Measurements from ENCODE around the gene CNOT6. TPM values are rescaled to one million over a fixed set of nuclear protein-coding genes. Genes with fewer than 3 reads are reported as not detected.

Gene CNOT6
- total RNA-seq, 1 experiment from 2014 or later: 59.1 TPM

DNA sequence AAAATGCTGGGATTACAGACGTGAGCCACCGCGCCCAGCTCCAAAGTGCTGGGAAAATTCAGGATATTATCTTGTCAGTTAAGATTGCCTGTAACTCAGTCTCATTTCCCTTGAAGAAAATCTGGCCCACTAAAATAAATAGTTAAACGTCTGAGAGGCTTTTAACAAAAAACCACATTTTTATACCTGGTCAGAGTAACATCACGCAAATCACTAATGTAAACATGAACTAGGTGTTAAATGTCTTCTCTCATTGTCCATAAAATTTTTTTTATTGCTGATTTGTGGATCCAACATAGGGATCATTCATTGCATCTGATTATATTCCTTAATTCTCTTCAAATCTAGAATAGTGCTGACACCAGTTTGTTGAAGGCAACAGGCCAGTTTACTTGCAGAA, 22.3 kb downstream of the CNOT6 start:
- intact Hi-C loops (cut with micrococcal nuclease): no loop called here

GRCh38 chr5:180519098-180519497, 24.9 kb downstream of the CNOT6 start:
- DNase-seq (ENCODE audit: low read depth, low spot score) (no peak), ATAC-seq (no peak)
- no peaks in the 10 kb centered on the region for H3K36me3 ChIP-seq (ENCODE audit: control insufficient read depth in 1 of 2, insufficient read depth in 2 of 2, low read length in 2 of 2)
- ChIA-PET RAD21 (ENCODE audit: low non-redundant PET in 1 of 2, low total read pairs in 2 of 2, uncharacterized antibody in 2 of 2, unreplicated experiment in 2 of 2) (no interaction called here), POLR2A (no interaction called here), CTCF (no interaction called here)
- H3K4me1 ChIP-seq (ENCODE audit: control insufficient read depth in 1 of 2, insufficient read depth in 2 of 2, low read length in 2 of 2): no peaks in the 10 kb centered on the region
- H3K9me3 ChIP-seq (ENCODE audit: control insufficient read depth in 1 of 2, insufficient read depth in 1 of 2, low read depth in 1 of 2, low read length in 2 of 2): no peaks in the 10 kb centered on the region
- H3K27ac ChIP-seq (ENCODE audit: low read depth, low read length): no peak overlapping the region
- intact Hi-C loops (cut with micrococcal nuclease): no loop called here
- H3K4me3 ChIP-seq (replicated peaks in 1 of 2; ENCODE audit: low read depth in 1 of 2, low read length in 2 of 2): no peak overlapping the region
- peaks cover 1% of the 10 kb centered on the region; the same call in 1 of the 2 replicates for H4K20me1 ChIP-seq (ENCODE audit: insufficient read depth)
- TF ChIP-seq EGR1 (IDR thresholded peaks at IDR 0.05; ENCODE audit: low read depth) (no peak), POLR2AphosphoS5 (IDR thresholded peaks at IDR 0.05; ENCODE audit: low read depth, low read length) (no peak)
- H3K9me2 ChIP-seq (ENCODE audit: insufficient read depth): no peaks in the 10 kb centered on the region
- peaks cover 99% of the 10 kb centered on the region for H3K79me2 ChIP-seq (ENCODE audit: insufficient read depth, low read length)
- H3K27me3 ChIP-seq (ENCODE audit: insufficient read depth, low read length): no peaks in the 10 kb centered on the region
- H3K4me2 ChIP-seq (ENCODE audit: low read length): no peak overlapping the region
- H3K9ac ChIP-seq (ENCODE audit: low read length): no peak overlapping the region
- no TSS peak for BruUV-seq (replicated peaks)
- no peak overlapping the region for H2AFZ ChIP-seq (ENCODE audit: low read depth, low read length, poor library complexity, severe bottlenecking)

More for the DNA sequence above, 22.3 kb downstream of the CNOT6 start:
- H4K20me1 ChIP-seq (ENCODE audit: insufficient read depth): no peaks in the 10 kb centered on the region
- H3K27ac ChIP-seq (ENCODE audit: low read depth, low read length): no peak overlapping the region
- no peaks in the 10 kb centered on the region for H3K9me2 ChIP-seq (ENCODE audit: insufficient read depth)
- TF ChIP-seq RAD21 (IDR thresholded peaks at IDR 0.05; ENCODE audit: low read depth): no peak
- H3K27me3 ChIP-seq (ENCODE audit: insufficient read depth, low read length): no peaks in the 10 kb centered on the region
- ChIA-PET RAD21 (ENCODE audit: low non-redundant PET in 1 of 2, low total read pairs in 2 of 2, uncharacterized antibody in 2 of 2, unreplicated experiment in 2 of 2) (interaction anchor here in 1 of 2 experiments (0.7 kb wide), 1 partner anchor 648 kb away, joined by 4 read pairs; no protein-coding TSS in a partner anchor), CTCF (no interaction called here), POLR2A (no interaction called here)
- H3K4me2 ChIP-seq (ENCODE audit: low read length): no peak overlapping the region
- peaks cover 84% of the 10 kb centered on the region for H3K79me2 ChIP-seq (ENCODE audit: insufficient read depth, low read length)
- H3K4me1 ChIP-seq (ENCODE audit: control insufficient read depth in 1 of 2, insufficient read depth in 2 of 2, low read length in 2 of 2): no peaks in the 10 kb centered on the region
- no TSS peak for BruUV-seq (replicated peaks)
- H3K36me3 ChIP-seq (ENCODE audit: control insufficient read depth in 1 of 2, insufficient read depth in 2 of 2, low read length in 2 of 2): no peaks in the 10 kb centered on the region
- no peak overlapping the region for H2AFZ ChIP-seq (ENCODE audit: low read depth, low read length, poor library complexity, severe bottlenecking)
- no peak overlapping the region for H3K4me3 ChIP-seq (replicated peaks in 1 of 2; ENCODE audit: low read depth in 1 of 2, low read length in 2 of 2)
- DNase-seq (ENCODE audit: low read depth, low spot score) (no peak), ATAC-seq (no peak)
- H3K9ac ChIP-seq (ENCODE audit: low read length): no peak overlapping the region
- H3K9me3 ChIP-seq (ENCODE audit: control insufficient read depth in 1 of 2, insufficient read depth in 1 of 2, low read depth in 1 of 2, low read length in 2 of 2): no peaks in the 10 kb centered on the region

GRCh38 chr5:180521101-180521500, 26.9 kb downstream of the CNOT6 start:
- no peaks in the 10 kb centered on the region for H3K27me3 ChIP-seq (ENCODE audit: insufficient read depth, low read length)
- H2AFZ ChIP-seq (ENCODE audit: low read depth, low read length, poor library complexity, severe bottlenecking): no peak overlapping the region
- intact Hi-C loops (cut with micrococcal nuclease): no loop called here
- H3K9ac ChIP-seq (ENCODE audit: low read length): no peak overlapping the region
- H3K4me1 ChIP-seq (ENCODE audit: control insufficient read depth in 1 of 2, insufficient read depth in 2 of 2, low read length in 2 of 2): no peaks in the 10 kb centered on the region
- H3K36me3 ChIP-seq (ENCODE audit: control insufficient read depth in 1 of 2, insufficient read depth in 2 of 2, low read length in 2 of 2): no peaks in the 10 kb centered on the region
- POLR2A ChIA-PET: no interaction called here
- H3K4me2 ChIP-seq (ENCODE audit: low read length): no peak overlapping the region
- RAD21 ChIA-PET (ENCODE audit: low non-redundant PET in 1 of 2, low total read pairs in 2 of 2, uncharacterized antibody in 2 of 2, unreplicated experiment in 2 of 2): no interaction called here
- no TSS peak for BruUV-seq (replicated peaks)
- H3K4me3 ChIP-seq (replicated peaks in 1 of 2; ENCODE audit: low read depth in 1 of 2, low read length in 2 of 2): no peak overlapping the region
- H3K27ac ChIP-seq (ENCODE audit: low read depth, low read length): no peak overlapping the region
- H4K20me1 ChIP-seq (ENCODE audit: insufficient read depth): peaks cover 9% of the 10 kb centered on the region; the same call in 1 of the 2 replicates
- H3K9me3 ChIP-seq (ENCODE audit: control insufficient read depth in 1 of 2, insufficient read depth in 1 of 2, low read depth in 1 of 2, low read length in 2 of 2): no peaks in the 10 kb centered on the region
- TF ChIP-seq FOSL1 (IDR thresholded peaks at IDR 0.05; ENCODE audit: low read depth) (no peak), ZNF274 (IDR thresholded peaks at IDR 0.05; ENCODE audit: low read depth, low read length) (no peak), YY1 (IDR thresholded peaks at IDR 0.05; ENCODE audit: extremely low read depth, insufficient replicate concordance, low read depth, low read length) (no peak), ATF3 (IDR thresholded peaks at IDR 0.05) (no peak), EGR1 (IDR thresholded peaks at IDR 0.05; ENCODE audit: low read depth) (no peak), POLR2A (IDR thresholded peaks at IDR 0.05; ENCODE audit: borderline replicate concordance, extremely low read depth, insufficient read depth, insufficient read length) (no peak), SRF (IDR thresholded peaks at IDR 0.05; ENCODE audit: low read depth) (no peak)
- TF ChIP-seq, protein P1, sequence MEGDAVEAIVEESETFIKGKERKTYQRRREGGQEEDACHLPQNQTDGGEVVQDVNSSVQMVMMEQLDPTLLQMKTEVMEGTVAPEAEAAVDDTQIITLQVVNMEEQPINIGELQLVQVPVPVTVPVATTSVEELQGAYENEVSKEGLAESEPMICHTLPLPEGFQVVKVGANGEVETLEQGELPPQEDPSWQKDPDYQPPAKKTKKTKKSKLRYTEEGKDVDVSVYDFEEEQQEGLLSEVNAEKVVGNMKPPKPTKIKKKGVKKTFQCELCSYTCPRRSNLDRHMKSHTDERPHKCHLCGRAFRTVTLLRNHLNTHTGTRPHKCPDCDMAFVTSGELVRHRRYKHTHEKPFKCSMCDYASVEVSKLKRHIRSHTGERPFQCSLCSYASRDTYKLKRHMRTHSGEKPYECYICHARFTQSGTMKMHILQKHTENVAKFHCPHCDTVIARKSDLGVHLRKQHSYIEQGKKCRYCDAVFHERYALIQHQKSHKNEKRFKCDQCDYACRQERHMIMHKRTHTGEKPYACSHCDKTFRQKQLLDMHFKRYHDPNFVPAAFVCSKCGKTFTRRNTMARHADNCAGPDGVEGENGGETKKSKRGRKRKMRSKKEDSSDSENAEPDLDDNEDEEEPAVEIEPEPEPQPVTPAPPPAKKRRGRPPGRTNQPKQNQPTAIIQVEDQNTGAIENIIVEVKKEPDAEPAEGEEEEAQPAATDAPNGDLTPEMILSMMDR (IDR thresholded peaks at IDR 0.05 in 2 of 3, conservative IDR thresholded peaks at IDR 0.05 in 1 of 3; ENCODE audit: borderline replicate concordance in 1 of 3, insufficient read depth in 1 of 3, low read depth in 2 of 3, low read length in 2 of 3): no peak
- CTCF ChIA-PET: no interaction called here
- no peak for ATAC-seq
- peaks cover 99% of the 10 kb centered on the region for H3K79me2 ChIP-seq (ENCODE audit: insufficient read depth, low read length)
- DNase-seq (ENCODE audit: low read depth, low spot score): no peak
- H3K9me2 ChIP-seq (ENCODE audit: insufficient read depth): no peaks in the 10 kb centered on the region

Data from HCT116 (cell line).